ENCODE measurements around the gene GNPNAT1. TPM values are rescaled to one million over a fixed set of nuclear protein-coding genes. Genes with fewer than 3 reads are reported as not detected.

The GNPNAT1 gene
- 7.8 and 8.3 TPM in 2 replicates for total RNA-seq
- 6.4 TPM for total RNA-seq (2013)
- polyA plus RNA-seq: 2.1 and 3.3 TPM in 2 replicates
- 2.1 and 3.6 TPM in 2 replicates for polyA minus RNA-seq

GRCh38 chr14:52791223-52792096 is at the start of gene GNPNAT1:
TSS of gene GNPNAT1 (minus strand) at chr14:52791607. CDS start at chr14:52784650, 6,957 bp downstream.
- Histone ChIP-seq H3K27me3 (replicated peaks in 1 of 4; ENCODE audit: control extremely low read depth in 1 of 4, control insufficient read depth in 3 of 4, insufficient read depth in 4 of 4, low read length in 3 of 4) (no peaks in the 10 kb centered on the region), H3K36me3 (replicated peaks in 1 of 2; ENCODE audit: control extremely low read depth in 1 of 2, control insufficient read depth in 1 of 2, extremely low read depth in 1 of 2, insufficient read depth in 2 of 2, low read length in 1 of 2) (no peaks in the 10 kb centered on the region), H3K4me3 (ENCODE audit: control extremely low read depth in 1 of 5, extremely low read depth in 1 of 5, insufficient read depth in 1 of 5, low read depth in 2 of 5, low read length in 4 of 5) (peak within 1 kb of the TSS; percentile 58 to 87 (median 80)), H2AFZ (ENCODE audit: insufficient read depth, low read depth, low read length, poor library complexity, severe bottlenecking) (peak within 1 kb of the TSS; percentile 93), H3K4me1 (ENCODE audit: control insufficient read depth in 2 of 2, insufficient read depth in 2 of 2, low read length in 2 of 2) (peaks cover 14 to 20% of the 10 kb centered on the region in 2 donors), H3K27ac (ENCODE audit: low read length in 2 of 2) (peak within 1 kb of the TSS; percentile 35 to 58), H3K4me2 (replicated peaks; ENCODE audit: low read depth, low read length, poor library complexity, severe bottlenecking) (peak within 1 kb of the TSS; percentile 96), H3K79me2 (ENCODE audit: control insufficient read depth, insufficient read depth, low read length) (peaks cover 6% of the 10 kb centered on the region), H3K9ac (ENCODE audit: low read length) (peak within 1 kb of the TSS; percentile 82), H4K20me1 (ENCODE audit: control insufficient read depth, insufficient read depth, low read length, poor library complexity, severe bottlenecking) (no peaks in the 10 kb centered on the region), H3K9me3 (ENCODE audit: control extremely low read depth in 1 of 3, control insufficient read depth in 2 of 3, insufficient read depth in 1 of 3, low read length in 2 of 3) (peaks cover 0 to 7% (median 0%) of the 10 kb centered on the region in 3 donors)
- H3K27me3 Mint-ChIP-seq: no peaks in the 10 kb centered on the region
- intact Hi-C loops (cut with micrococcal nuclease): loop anchor here (1.0 to 5.0 kb wide), 6 partner anchors 61 to 1509 kb away; partner anchors contain the start of genes DDHD1, GPR137C, PSMC6 and STYX
- DNase-seq (peak; percentile 89), ATAC-seq (ENCODE audit: low read depth) (peak; percentile 96)
- WGBS (ENCODE audit: insufficient coverage): 5% methylated on average over 74 of the region's 74 CpGs
- peak within 1 kb of the TSS; percentile 89 for H3K4me3 Mint-ChIP-seq
- peak within 1 kb of the TSS; percentile 86 for H3K27ac Mint-ChIP-seq
- ChIA-PET CTCF (interaction anchor here (0.5 kb wide), 1 partner anchor 517 kb away, joined by 4 read pairs; no protein-coding TSS in a partner anchor), POLR2A (interaction anchor here (0.5 to 1.2 kb wide), 3 partner anchors 62 to 239 kb away, joined by 3 to 4 read pairs (median 3); partner anchors contain the start of genes ERO1A and GPR137C)
- no peaks in the 10 kb centered on the region for H3K9me3 Mint-ChIP-seq (ENCODE audit: insufficient read depth)
- no peak for TF ChIP-seq EZH2 (IDR thresholded peaks at IDR 0.05; ENCODE audit: borderline replicate concordance, insufficient read depth, low read depth, low read length, poor library complexity, severe bottlenecking)
- no peak for TF ChIP-seq CTCF (IDR thresholded peaks at IDR 0.05)
- H3K4me1 Mint-ChIP-seq: peaks cover 26% of the 10 kb centered on the region

GRCh38 chr14:52840877-52841276 is 49.5 kb upstream of the GNPNAT1 start:
- CTCF ChIA-PET: no interaction called here
- WGBS (ENCODE audit: insufficient coverage): 79% methylated on average over 2 of the region's 3 CpGs
- Histone ChIP-seq H3K9me3 (ENCODE audit: control extremely low read depth in 1 of 3, control insufficient read depth in 2 of 3, insufficient read depth in 1 of 3, low read length in 2 of 3) (no peaks in the 10 kb centered on the region), H3K4me2 (replicated peaks; ENCODE audit: low read depth, low read length, poor library complexity, severe bottlenecking) (no peak overlapping the region), H3K36me3 (replicated peaks in 1 of 2; ENCODE audit: control extremely low read depth in 1 of 2, control insufficient read depth in 1 of 2, extremely low read depth in 1 of 2, insufficient read depth in 2 of 2, low read length in 1 of 2) (no peaks in the 10 kb centered on the region), H4K20me1 (ENCODE audit: control insufficient read depth, insufficient read depth, low read length, poor library complexity, severe bottlenecking) (no peaks in the 10 kb centered on the region), H3K4me1 (ENCODE audit: control insufficient read depth in 2 of 2, insufficient read depth in 2 of 2, low read length in 2 of 2) (no peaks in the 10 kb centered on the region), H3K27ac (ENCODE audit: low read length in 2 of 2) (no peak overlapping the region), H3K27me3 (replicated peaks in 1 of 4; ENCODE audit: control extremely low read depth in 1 of 4, control insufficient read depth in 3 of 4, insufficient read depth in 4 of 4, low read length in 3 of 4) (no peaks in the 10 kb centered on the region), H2AFZ (ENCODE audit: insufficient read depth, low read depth, low read length, poor library complexity, severe bottlenecking) (no peak overlapping the region), H3K79me2 (ENCODE audit: control insufficient read depth, insufficient read depth, low read length) (no peaks in the 10 kb centered on the region), H3K4me3 (ENCODE audit: control extremely low read depth in 1 of 5, extremely low read depth in 1 of 5, insufficient read depth in 1 of 5, low read depth in 2 of 5, low read length in 4 of 5) (no peak overlapping the region), H3K9ac (ENCODE audit: low read length) (no peak overlapping the region)
- peaks cover 5% of the 10 kb centered on the region for H3K4me1 Mint-ChIP-seq
- POLR2A ChIA-PET: no interaction called here
- ATAC-seq (ENCODE audit: low read depth): no peak
- no peak for TF ChIP-seq CTCF (IDR thresholded peaks at IDR 0.05)
- TF ChIP-seq EZH2 (IDR thresholded peaks at IDR 0.05; ENCODE audit: borderline replicate concordance, insufficient read depth, low read depth, low read length, poor library complexity, severe bottlenecking): no peak
- H3K4me3 Mint-ChIP-seq: no peak overlapping the region
- H3K9me3 Mint-ChIP-seq (ENCODE audit: insufficient read depth): no peaks in the 10 kb centered on the region
- intact Hi-C loops (cut with micrococcal nuclease): no loop called here
- no peaks in the 10 kb centered on the region for H3K27me3 Mint-ChIP-seq
- H3K27ac Mint-ChIP-seq: no peak overlapping the region
- no peak for DNase-seq

All from B cell (primary cell).